ENCODE measurements around the gene CDH13.

CDH13 gene

GRCh38 chr16:82945420-82946101, 318.8 kb downstream of the CDH13 start:
- DNase-seq (ENCODE audit: low read depth in 3 of 3) = no peak

DNA sequence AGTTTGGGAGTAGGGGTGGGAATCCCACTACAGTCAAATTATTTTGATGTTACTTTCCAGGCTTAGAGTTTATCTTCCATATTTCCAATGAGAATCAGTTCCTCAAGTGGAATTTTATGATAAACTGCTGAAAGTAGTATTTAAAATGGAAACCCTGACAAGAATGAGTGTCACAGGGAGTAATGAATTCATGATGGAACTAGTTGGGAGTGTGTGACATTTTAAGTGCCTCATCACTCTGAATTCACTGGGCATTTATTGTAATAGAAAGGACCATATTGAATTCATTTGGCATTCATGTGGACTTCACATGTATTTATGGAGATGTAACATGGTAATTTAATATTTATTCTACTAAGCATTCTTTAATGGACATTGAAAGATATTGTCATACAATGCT, 320.9 kb downstream of the CDH13 start:
- no peak for DNase-seq (ENCODE audit: low read depth in 3 of 3)

GRCh38 chr16:82949016-82949415, 322.2 kb downstream of the CDH13 start:
- DNase-seq (ENCODE audit: low read depth in 3 of 3) = no peak

DNA sequence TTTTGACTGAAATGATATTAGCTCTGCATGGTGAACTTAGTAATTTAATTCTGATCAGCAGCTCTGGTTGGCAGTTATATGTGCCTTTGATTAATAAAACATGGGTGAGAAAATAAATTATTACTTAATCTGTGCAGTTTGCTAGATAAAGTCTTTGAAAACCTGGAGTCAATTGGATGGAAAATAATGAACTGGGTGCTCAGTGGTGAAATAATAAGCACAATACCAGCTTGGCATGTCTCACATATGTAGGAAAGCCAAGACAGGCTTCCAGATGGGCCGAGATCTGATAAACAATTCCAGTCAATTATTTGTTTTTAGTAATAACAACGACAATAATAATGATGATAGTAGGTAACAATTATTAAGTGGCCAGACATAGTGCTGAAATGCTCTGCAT, 326.7 kb downstream of the CDH13 start:
- no peak for DNase-seq (ENCODE audit: low read depth in 3 of 3)

GRCh38 chr16:82954224-82954929, 327.6 kb downstream of the CDH13 start:
- no peak for DNase-seq (ENCODE audit: low read depth in 3 of 3)

DNA sequence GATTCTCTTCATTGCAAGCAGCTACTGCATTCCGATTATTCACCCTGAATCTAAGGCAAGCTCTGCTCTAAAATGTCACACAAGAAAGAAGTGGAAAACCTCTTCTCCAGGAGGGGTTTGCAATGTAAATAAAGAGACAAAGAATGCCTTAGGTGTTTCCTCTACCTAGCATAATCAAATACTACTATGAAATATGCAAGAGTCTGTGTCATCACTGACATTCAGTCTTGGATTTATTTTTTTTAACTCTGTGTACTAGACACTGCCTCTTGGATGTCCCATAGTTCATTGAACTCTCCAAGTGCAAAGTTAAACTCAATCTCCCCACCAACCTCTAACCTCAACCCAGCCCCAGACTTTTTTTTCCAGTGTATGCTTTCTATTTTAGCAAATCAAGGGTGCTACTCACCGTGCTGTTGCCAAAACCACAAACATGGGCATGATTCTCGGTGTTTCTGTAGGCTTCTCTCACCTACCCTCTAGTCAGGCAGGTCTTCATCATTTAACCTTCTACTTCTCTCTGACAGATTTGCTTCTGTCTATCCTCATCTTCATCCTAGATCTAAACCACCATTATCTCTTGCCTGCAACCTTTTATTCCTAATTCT, 329.1 kb downstream of the CDH13 start:
- no peak for DNase-seq (ENCODE audit: low read depth in 3 of 3)

DNA sequence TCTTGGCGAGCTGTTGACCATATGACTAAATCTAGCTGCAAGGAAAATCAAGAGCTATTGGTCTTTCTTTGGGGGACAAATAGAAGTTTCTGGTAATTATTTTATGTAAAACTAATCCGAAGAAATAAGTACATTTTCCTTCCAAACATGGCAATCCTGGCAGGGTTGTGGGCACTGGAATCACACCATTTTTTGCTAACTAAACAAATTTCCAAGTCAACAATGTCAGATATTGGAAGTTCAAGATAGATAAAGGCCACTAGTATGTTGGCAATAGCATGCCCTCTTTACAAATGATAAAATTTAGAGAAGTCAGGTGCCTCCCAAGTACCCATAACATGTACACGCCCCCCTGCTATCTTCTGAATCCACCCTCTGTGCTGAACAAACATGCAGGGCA, 330.4 kb downstream of the CDH13 start:
- DNase-seq (ENCODE audit: low read depth in 3 of 3) = no peak

DNA sequence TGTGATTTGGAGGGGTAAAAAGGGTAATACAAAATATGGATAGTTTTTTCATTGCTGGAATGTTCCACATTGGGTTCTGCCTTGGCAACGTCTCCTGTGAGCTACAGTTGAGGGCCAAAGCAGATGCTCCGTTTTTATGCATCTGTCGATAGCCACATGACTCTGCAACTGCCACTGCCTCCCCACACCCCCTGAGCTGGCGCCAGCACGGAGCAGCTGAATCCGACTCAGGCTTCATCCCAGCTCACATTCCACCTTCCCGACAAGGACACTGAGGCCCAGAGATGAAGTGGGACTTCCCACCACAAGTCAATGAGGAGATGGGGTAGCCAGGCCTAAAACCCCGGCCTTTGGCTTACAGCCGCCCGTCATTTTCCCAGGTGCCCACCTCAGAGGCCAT, 334.1 kb downstream of the CDH13 start:
- DNase-seq (ENCODE audit: low read depth in 3 of 3) = no peak

GRCh38 chr16:82963653-82964052, 336.9 kb downstream of the CDH13 start:
- no peak for DNase-seq (ENCODE audit: low read depth in 3 of 3)

GRCh38 chr16:82965808-82966207, 339.0 kb downstream of the CDH13 start:
- DNase-seq (ENCODE audit: low read depth in 3 of 3) = no peak

DNA sequence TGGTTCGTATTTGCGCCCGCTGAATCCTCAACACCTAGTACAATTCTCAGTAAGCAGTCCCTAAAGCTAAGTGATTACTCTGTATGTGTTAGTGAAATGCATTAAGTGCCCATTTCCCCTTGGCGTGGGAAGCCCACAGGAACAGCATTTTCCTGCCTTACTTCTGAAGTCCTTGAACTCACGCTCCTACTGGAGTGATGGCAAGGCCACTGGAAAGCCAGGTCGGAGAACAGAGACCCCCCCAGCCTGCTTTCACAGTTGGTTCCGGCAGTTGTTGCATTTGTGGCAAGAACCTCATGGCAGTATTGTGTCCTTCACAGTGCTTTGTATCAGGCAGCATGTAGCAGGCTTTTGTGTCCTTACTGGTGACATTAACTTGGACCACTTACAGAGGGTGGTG, 340.7 kb downstream of the CDH13 start:
- no peak for DNase-seq (ENCODE audit: low read depth in 3 of 3)

DNA sequence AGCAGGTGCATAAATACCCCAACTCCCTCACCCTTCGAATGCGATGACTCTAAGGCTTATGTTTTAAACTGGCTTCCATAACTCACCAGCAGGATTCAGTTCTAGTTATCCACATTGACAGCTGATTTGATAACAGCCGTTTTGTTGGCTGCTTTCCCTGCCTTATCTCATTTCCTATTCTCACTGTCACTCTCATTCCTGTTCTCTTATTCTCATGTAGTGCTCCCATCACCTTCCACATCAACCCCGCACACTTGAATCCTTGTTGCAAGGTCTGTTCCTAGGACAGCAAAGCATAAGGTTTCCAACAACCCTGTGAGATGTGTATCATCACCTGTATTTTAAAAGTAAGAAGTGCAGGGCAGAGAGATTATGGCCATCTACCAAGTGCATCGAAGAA, 344.4 kb downstream of the CDH13 start:
- DNase-seq (ENCODE audit: low read depth in 3 of 3) = no peak

DNA sequence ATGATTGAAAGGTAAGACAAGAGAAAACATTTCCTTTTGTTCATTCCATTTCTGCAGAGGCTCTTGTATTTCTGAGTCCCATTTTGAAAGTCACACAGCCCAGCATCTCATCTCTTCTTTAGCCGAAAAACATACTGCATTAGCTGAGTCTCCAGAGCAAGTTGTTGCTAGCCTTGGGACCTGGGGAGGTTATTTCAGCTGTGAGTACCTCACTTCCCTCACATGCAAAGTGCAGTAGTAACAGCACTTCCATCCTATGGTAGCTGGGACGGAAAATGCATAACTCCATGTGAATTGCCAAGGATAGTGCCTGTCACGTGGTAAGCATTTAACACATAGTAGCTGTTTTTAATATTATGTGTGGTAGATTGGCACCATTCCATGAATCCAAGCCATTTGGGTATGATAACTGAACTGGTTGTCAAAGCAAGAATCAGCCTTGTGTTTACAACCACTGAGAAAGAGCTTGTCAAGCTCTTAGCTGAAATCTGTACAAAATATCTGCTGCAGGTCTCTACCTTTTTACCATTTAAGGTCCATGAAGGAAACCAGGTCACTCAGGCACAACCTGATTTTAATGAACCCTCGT, 345.7 kb downstream of the CDH13 start:
- no peak for DNase-seq (ENCODE audit: low read depth in 3 of 3)

GRCh38 chr16:82979406-82980111, 352.8 kb downstream of the CDH13 start:
- no peak for DNase-seq (ENCODE audit: low read depth in 3 of 3)

DNA sequence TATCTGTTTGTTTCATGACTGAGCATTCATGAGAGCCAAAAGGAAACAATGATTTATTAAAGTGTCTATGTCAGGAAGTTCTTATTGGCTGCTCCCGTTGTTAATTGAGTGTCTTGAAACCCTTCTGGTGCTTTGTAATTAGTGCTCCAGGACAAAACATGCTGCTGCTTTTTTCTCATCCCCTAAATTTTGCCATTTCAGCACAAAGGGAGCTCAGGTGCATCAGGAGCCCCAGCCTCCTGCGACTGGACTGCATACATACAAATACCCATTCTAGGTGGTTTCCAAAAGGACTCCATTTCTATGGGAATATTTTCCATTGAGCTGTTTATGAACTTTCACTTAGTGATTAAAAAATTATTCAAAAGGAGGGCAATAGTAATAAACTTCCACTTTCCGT, 354.0 kb downstream of the CDH13 start:
- no peak for DNase-seq (ENCODE audit: low read depth in 3 of 3)

GRCh38 chr16:82987767-82988166, 361.0 kb downstream of the CDH13 start:
- DNase-seq (ENCODE audit: low read depth in 3 of 3) = no peak

DNA sequence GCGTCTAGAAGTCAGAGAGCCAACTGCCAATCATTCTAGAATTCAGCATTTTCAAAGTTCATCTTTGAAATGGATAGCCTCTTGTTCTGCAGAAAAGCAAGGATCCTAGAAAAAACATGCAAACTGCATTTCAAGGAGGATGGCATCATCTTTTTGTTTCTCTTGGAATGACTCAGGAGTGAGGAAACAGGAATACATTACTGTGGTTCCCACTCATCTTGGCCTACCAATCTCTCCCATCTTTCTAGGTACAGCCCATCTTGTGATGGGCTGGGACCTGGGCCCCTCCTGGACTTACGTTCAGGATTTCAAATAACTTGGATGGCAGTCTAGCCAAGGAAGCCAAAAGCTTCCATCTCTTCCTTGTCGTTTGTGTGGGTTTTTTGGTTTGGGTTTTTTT, 363.4 kb downstream of the CDH13 start:
- DNase-seq (ENCODE audit: low read depth in 3 of 3) = no peak

DNA sequence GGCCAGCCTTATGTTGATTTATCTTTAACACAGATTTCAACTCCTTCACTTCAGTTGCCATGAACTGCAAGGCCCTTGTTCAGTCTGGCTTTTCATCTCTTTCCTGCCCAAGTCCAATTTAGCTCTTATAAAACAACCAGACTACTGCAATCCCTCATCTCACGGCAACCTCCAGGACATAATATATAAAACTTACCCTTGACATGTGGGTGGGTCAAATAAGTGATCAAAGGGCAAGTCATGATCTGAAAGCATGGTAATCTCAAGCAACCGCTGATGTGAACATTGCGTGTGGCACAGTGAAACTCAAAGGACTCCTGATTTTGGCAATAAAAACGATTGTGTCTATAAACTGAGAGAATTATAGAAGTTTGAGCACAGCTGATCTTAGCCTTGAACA, 364.6 kb downstream of the CDH13 start:
- DNase-seq (ENCODE audit: low read depth in 3 of 3) = no peak

DNA sequence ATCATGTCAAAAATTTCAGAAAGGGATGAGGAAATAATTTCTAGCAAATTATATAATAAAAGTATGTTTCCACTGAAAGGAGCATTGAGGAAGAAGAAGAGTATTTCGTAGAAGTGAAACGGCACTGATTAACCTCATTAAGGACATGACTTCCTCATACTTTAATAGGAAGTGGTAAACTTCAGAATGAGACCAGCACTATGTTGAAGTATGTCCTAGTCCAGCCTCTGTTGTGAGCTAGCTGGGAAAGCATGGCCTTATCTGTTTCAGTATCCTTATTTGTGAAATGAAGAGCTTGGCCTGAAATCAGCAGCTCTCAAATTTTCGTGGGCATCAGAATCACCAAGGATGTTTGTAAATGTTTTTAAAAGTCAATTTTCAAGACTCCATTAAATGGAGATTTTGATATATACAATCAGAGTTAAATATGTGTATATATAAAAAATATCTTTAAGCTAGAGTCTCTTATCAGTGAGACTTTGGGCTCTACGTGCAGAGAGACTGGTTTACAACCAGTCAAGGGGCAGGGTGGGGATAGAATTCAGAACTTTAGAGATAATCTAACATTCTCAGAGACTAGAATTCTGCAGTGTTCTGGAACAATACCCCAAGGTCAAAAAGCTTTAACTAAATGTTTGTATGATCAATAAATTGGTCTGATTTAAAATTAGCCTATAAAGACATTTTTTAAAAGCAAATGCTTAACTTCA, 365.4 kb downstream of the CDH13 start:
- no peak for DNase-seq (ENCODE audit: low read depth in 3 of 3)

DNA sequence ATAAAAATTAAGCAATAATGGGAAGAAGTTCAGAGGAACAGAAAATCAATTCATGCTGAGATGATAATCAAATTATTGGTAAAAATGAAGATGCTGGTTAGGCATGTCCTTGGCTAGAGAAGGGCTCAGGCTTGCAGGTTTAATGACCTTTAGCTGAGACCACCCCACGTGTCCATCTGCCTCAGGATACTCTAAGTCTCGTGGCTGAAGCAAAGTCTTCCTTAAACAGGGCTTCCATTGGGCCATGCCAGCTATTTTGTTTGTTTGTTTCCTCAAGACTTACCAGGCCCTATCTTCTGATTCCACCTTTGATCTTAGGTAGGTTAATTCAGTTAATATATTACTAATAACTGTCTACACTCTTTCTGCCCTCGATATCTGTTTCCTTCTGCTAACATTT, 366.0 kb downstream of the CDH13 start:
- no peak for DNase-seq (ENCODE audit: low read depth in 3 of 3)

DNA sequence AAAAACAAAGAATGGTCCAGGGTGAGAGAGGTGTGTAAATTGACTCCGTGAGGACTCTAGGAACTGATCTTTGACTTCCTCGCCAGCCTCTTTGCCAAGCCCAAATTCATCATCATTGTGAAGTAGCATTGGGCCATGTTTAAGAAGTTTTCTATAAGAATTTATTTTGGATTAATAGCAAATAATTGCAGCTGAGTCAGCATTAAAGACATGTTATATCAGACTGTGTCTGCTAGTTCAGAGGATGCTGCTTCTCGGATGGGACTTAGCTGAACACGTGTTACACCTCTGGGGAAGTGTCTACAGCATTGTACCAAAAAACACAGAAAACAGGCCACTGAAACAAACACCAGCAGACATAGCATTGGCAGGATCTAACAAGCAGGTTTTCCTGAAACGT, 366.6 kb downstream of the CDH13 start:
- DNase-seq (ENCODE audit: low read depth in 3 of 3) = no peak

GRCh38 chr16:82993926-82994325, 367.2 kb downstream of the CDH13 start:
- DNase-seq (ENCODE audit: low read depth in 3 of 3) = no peak

All from stimulated activated CD4-positive, alpha-beta T cell treated with anti-CD3 and anti-CD28 coated beads, TNF-alpha, amount 100 ng/mL, for 24 hours (primary cell).